ENCODE results near the gene NOL4. TPM values are rescaled to one million over a fixed set of nuclear protein-coding genes. Genes with fewer than 3 reads are reported as not detected.

The NOL4 gene
- total RNA-seq, 1 experiment from 2014 or later, result not detected

- peaks cover 76% of the 10 kb centered on the region for H3K27me3 ChIP-seq (replicated peaks)
- peak in 1 of 2 experiments; percentile 5 for DNase-seq (ENCODE audit: low read depth in 1 of 2, low spot score in 2 of 2)
- H3K4me3 ChIP-seq, result peak overlapping the region; percentile 1; the same call in 1 of the 2 replicates
- no peaks in the 10 kb centered on the region for H3K9me3 ChIP-seq (replicated peaks)
- H3K4me1 ChIP-seq (replicated peaks), result peaks cover 11% of the 10 kb centered on the region
- H3K27ac ChIP-seq, result no peak overlapping the region
- H3K36me3 ChIP-seq, result no peaks in the 10 kb centered on the region
These were observed 2.2 kb downstream of the NOL4 start for GRCh38 chr18:34222307-34223163.

- Histone ChIP-seq H3K4me3 (no peak overlapping the region), H3K4me1 (replicated peaks) (peaks cover 11% of the 10 kb centered on the region), H3K27me3 (replicated peaks) (peaks cover 75% of the 10 kb centered on the region), H3K27ac (no peak overlapping the region), H3K36me3 (no peaks in the 10 kb centered on the region), H3K9me3 (replicated peaks) (no peaks in the 10 kb centered on the region)
- no peak for DNase-seq (ENCODE audit: low read depth in 1 of 2, low spot score in 2 of 2)
These were observed 2.8 kb downstream of the NOL4 start for GRCh38 chr18:34221971-34222306.

GRCh38 chr18:34220081-34220815, 4.5 kb downstream of the NOL4 start:
- no peak overlapping the region for H3K4me3 ChIP-seq
- no peaks in the 10 kb centered on the region for H3K9me3 ChIP-seq (replicated peaks)
- H3K36me3 ChIP-seq, result no peaks in the 10 kb centered on the region
- DNase-seq (ENCODE audit: low read depth in 1 of 2, low spot score in 2 of 2), result no peak
- peaks cover 62% of the 10 kb centered on the region for H3K27me3 ChIP-seq (replicated peaks)
- H3K4me1 ChIP-seq (replicated peaks), result peaks cover 11% of the 10 kb centered on the region
- no peak overlapping the region for H3K27ac ChIP-seq

- H3K4me1 ChIP-seq (replicated peaks), result peaks cover 11% of the 10 kb centered on the region
- H3K9me3 ChIP-seq (replicated peaks), result no peaks in the 10 kb centered on the region
- no peaks in the 10 kb centered on the region for H3K36me3 ChIP-seq
- H3K27me3 ChIP-seq (replicated peaks), result peaks cover 58% of the 10 kb centered on the region
- no peak for DNase-seq (ENCODE audit: low read depth in 1 of 2, low spot score in 2 of 2)
- H3K27ac ChIP-seq, result no peak overlapping the region
- no peak overlapping the region for H3K4me3 ChIP-seq
These were observed 5.1 kb downstream of the NOL4 start for GRCh38 chr18:34219651-34220050.

- Histone ChIP-seq H3K4me3 (no peak overlapping the region), H3K9me3 (replicated peaks) (no peaks in the 10 kb centered on the region), H3K36me3 (no peaks in the 10 kb centered on the region), H3K27me3 (replicated peaks) (peaks cover 4% of the 10 kb centered on the region; the same call in 1 of the 2 replicates), H3K27ac (no peak overlapping the region), H3K4me1 (replicated peaks) (no peaks in the 10 kb centered on the region)
- no peak for DNase-seq (ENCODE audit: low read depth in 1 of 2, low spot score in 2 of 2)
These were observed 12.2 kb downstream of the NOL4 start for GRCh38 chr18:34212511-34212910.

- Histone ChIP-seq H3K9me3 (replicated peaks) (no peaks in the 10 kb centered on the region), H3K36me3 (no peaks in the 10 kb centered on the region)
These were observed 17.3 kb downstream of the NOL4 start for GRCh38 chr18:34207344-34207851.

GRCh38 chr18:34203866-34204265, 20.8 kb downstream of the NOL4 start:
- Histone ChIP-seq H3K27me3 (replicated peaks) (peaks cover 6% of the 10 kb centered on the region), H3K27ac (no peak overlapping the region), H3K36me3 (no peaks in the 10 kb centered on the region), H3K9me3 (replicated peaks) (no peaks in the 10 kb centered on the region), H3K4me3 (no peak overlapping the region), H3K4me1 (replicated peaks) (no peaks in the 10 kb centered on the region)
- no peak for DNase-seq (ENCODE audit: low read depth in 1 of 2, low spot score in 2 of 2)

More at GRCh38 chr18:34207344-34207851, 17.3 kb downstream of the NOL4 start:
- no peak overlapping the region for H3K4me3 ChIP-seq
- peaks cover 4% of the 10 kb centered on the region; the same call in 1 of the 2 replicates for H3K27me3 ChIP-seq (replicated peaks)
- H3K27ac ChIP-seq, result no peak overlapping the region
- H3K4me1 ChIP-seq (replicated peaks), result no peaks in the 10 kb centered on the region
- no peak for DNase-seq (ENCODE audit: low read depth in 1 of 2, low spot score in 2 of 2)

GRCh38 chr18:34196256-34196655, 28.5 kb downstream of the NOL4 start:
- DNase-seq (ENCODE audit: low read depth in 1 of 2, low spot score in 2 of 2), result no peak
- no peak overlapping the region for H3K4me3 ChIP-seq
- no peaks in the 10 kb centered on the region for H3K36me3 ChIP-seq

GRCh38 chr18:34194239-34194638, 30.5 kb downstream of the NOL4 start:
- no peaks in the 10 kb centered on the region for H3K4me1 ChIP-seq (replicated peaks)
- H3K27me3 ChIP-seq (replicated peaks), result no peaks in the 10 kb centered on the region; the same call in 1 of the 2 replicates
- H3K9me3 ChIP-seq (replicated peaks), result no peaks in the 10 kb centered on the region
- DNase-seq (ENCODE audit: low read depth in 1 of 2, low spot score in 2 of 2), result no peak
- H3K36me3 ChIP-seq, result no peaks in the 10 kb centered on the region
- H3K27ac ChIP-seq, result no peak overlapping the region
- no peak overlapping the region for H3K4me3 ChIP-seq

More at GRCh38 chr18:34196256-34196655, 28.5 kb downstream of the NOL4 start:
- Histone ChIP-seq H3K27me3 (replicated peaks) (peaks cover 6% of the 10 kb centered on the region), H3K4me1 (replicated peaks) (no peaks in the 10 kb centered on the region), H3K9me3 (replicated peaks) (no peaks in the 10 kb centered on the region), H3K27ac (no peak overlapping the region)

GRCh38 chr18:34189656-34190435, 34.9 kb downstream of the NOL4 start:
- Histone ChIP-seq H3K36me3 (no peaks in the 10 kb centered on the region), H3K4me3 (no peak overlapping the region), H3K27ac (no peak overlapping the region), H3K27me3 (replicated peaks) (no peaks in the 10 kb centered on the region; the same call in 1 of the 2 replicates), H3K9me3 (replicated peaks) (no peaks in the 10 kb centered on the region), H3K4me1 (replicated peaks) (no peaks in the 10 kb centered on the region)
- no peak for DNase-seq (ENCODE audit: low read depth in 1 of 2, low spot score in 2 of 2)
